CD4-positive, CD25-positive, alpha-beta regulatory T cell (primary cell): ENCODE results near the gene BIN1. TPM values are rescaled to one million over a fixed set of nuclear protein-coding genes. Genes with fewer than 3 reads are reported as not detected.

ENCODE experiments used
- ATAC-seq, 2 donors: fragments of 150-1000 bp; cut with Tn5 transposase; one replicate each; pipeline ENCODE4 v1.10.0; 2021; ENCODE audit warnings: low read depth in 2 of 2, moderate number of reproducible peaks in 2 of 2, moderate library complexity in 1 of 2
- DNase-seq, 3 donors: peaks; one replicate each; pipeline versions ENCODE4 v3.0.0 to v3.0.0-alpha.2; 2012 to 2022; ENCODE audit warnings: mixed read lengths in 1 of 3
- H3K27ac ChIP-seq: one replicate; pipeline ENCODE4 v1.7.0; 2013; ENCODE audit warnings: mild to moderate bottlenecking, low read length; ENCODE audit not compliant: insufficient read depth, poor library complexity, severe bottlenecking
- H3K27me3 ChIP-seq: one replicate; pipeline ENCODE4 v1.7.0; 2013; ENCODE audit warnings: low read length; ENCODE audit not compliant: control insufficient read depth, insufficient read depth
- H3K36me3 ChIP-seq: one replicate; pipeline ENCODE4 v1.7.0; 2013; ENCODE audit warnings: mild to moderate bottlenecking, low read length, moderate library complexity; ENCODE audit not compliant: control insufficient read depth, insufficient read depth
- H3K4me1 ChIP-seq: 2 replicates; pipeline ENCODE4 v1.7.0; 2013; ENCODE audit warnings: mild to moderate bottlenecking, low read length; ENCODE audit not compliant: insufficient read depth, control insufficient read depth, poor library complexity, severe bottlenecking
- H3K4me3 ChIP-seq: one replicate; pipeline ENCODE4 v1.7.0; 2013; ENCODE audit warnings: low read depth, mild to moderate bottlenecking, low read length, moderate library complexity
- H3K9me3 ChIP-seq, 2 experiments: 1 replicate in 1 of 2; 2 replicates in 1 of 2; pipeline ENCODE4 v1.7.0; 2013; ENCODE audit warnings: low read length in 2 of 2, mild to moderate bottlenecking in 1 of 2, moderate library complexity in 1 of 2; ENCODE audit not compliant: control insufficient read depth in 2 of 2
- H3K27ac Mint-ChIP-seq, 3 donors: one replicate each; pipeline ENCODE4 v1.8.0; 2020 to 2022; ENCODE audit warnings: mild to moderate bottlenecking in 3 of 3, mixed read lengths in 3 of 3, moderate library complexity in 2 of 3
- H3K27me3 Mint-ChIP-seq: one replicate; pipeline ENCODE4 v1.8.0; 2022; ENCODE audit warnings: mild to moderate bottlenecking, mixed read lengths
- H3K36me3 Mint-ChIP-seq: one replicate; pipeline ENCODE4 v1.8.0; 2020; ENCODE audit warnings: mixed read lengths
- H3K4me1 Mint-ChIP-seq, 4 donors: one replicate each; pipeline ENCODE4 v1.8.0; 2020 to 2022; ENCODE audit warnings: mixed read lengths in 4 of 4, mild to moderate bottlenecking in 1 of 4
- H3K4me3 Mint-ChIP-seq, 4 donors: one replicate each; pipeline ENCODE4 v1.8.0; 2020 to 2022; ENCODE audit warnings: mild to moderate bottlenecking in 4 of 4, mixed read lengths in 4 of 4, moderate library complexity in 3 of 4
- H3K9me3 Mint-ChIP-seq, 7 donors: one replicate each; pipeline ENCODE4 v1.8.0; 2020 to 2022; ENCODE audit warnings: mixed read lengths in 7 of 7, mild to moderate bottlenecking in 3 of 7, moderate library complexity in 2 of 7
- polyA plus RNA-seq, 4 donors: library from polyadenylated mRNA; unstranded; fragments of 300-500 nt; fragmentation: Illumina TruSeq; gene quantifications; one replicate each; pipeline ENCODE4 v1.2.3, GENCODE V29; 2021
- total RNA-seq: library from RNA; stranded (reverse); gene quantifications from one replicate; pipeline ENCODE4 v1.2.3, GENCODE V29; 2022

BIN1 gene
- total and polyA plus RNA-seq, 5 donors from 2014 or later = 131 to 228 (median 164) TPM

GRCh38 chr2:127146820-127147502 is 40.0 kb upstream of the BIN1 start:
- H3K4me3 ChIP-seq = no peak overlapping the region
- no peaks in the 10 kb centered on the region for H3K4me1 Mint-ChIP-seq
- H3K4me3 Mint-ChIP-seq = no peak overlapping the region
- DNase-seq = no peak
- H3K36me3 Mint-ChIP-seq = no peaks in the 10 kb centered on the region
- ATAC-seq = no peak
- H3K4me1 ChIP-seq = no peaks in the 10 kb centered on the region
- H3K27ac Mint-ChIP-seq = no peak overlapping the region
- no peak overlapping the region for H3K27ac ChIP-seq
- H3K36me3 ChIP-seq = no peaks in the 10 kb centered on the region
- H3K27me3 ChIP-seq = no peaks in the 10 kb centered on the region
- H3K9me3 Mint-ChIP-seq = no peaks in the 10 kb centered on the region
- H3K27me3 Mint-ChIP-seq = peaks cover 28% of the 10 kb centered on the region
- peaks cover 0 to 2% of the 10 kb centered on the region in 2 experiments for H3K9me3 ChIP-seq

GRCh38 chr2:127146071-127146725 is 39.2 kb upstream of the BIN1 start:
- Histone ChIP-seq H3K27ac (no peak overlapping the region), H3K9me3 (no peaks in the 10 kb centered on the region), H3K4me1 (no peaks in the 10 kb centered on the region), H3K4me3 (no peak overlapping the region), H3K36me3 (no peaks in the 10 kb centered on the region), H3K27me3 (no peaks in the 10 kb centered on the region)
- Mint-ChIP-seq H3K36me3 (no peaks in the 10 kb centered on the region), H3K27me3 (peaks cover 28% of the 10 kb centered on the region), H3K9me3 (no peaks in the 10 kb centered on the region), H3K4me3 (no peak overlapping the region), H3K4me1 (no peaks in the 10 kb centered on the region), H3K27ac (no peak overlapping the region)
- DNase-seq = no peak
- no peak for ATAC-seq

GRCh38 chr2:127145280-127145895 is 38.4 kb upstream of the BIN1 start:
- H3K27me3 ChIP-seq = no peaks in the 10 kb centered on the region
- no peak for ATAC-seq
- H3K9me3 ChIP-seq = no peaks in the 10 kb centered on the region
- Mint-ChIP-seq H3K27ac (no peak overlapping the region), H3K4me3 (no peak overlapping the region), H3K4me1 (no peaks in the 10 kb centered on the region), H3K27me3 (peaks cover 28% of the 10 kb centered on the region), H3K36me3 (no peaks in the 10 kb centered on the region), H3K9me3 (no peaks in the 10 kb centered on the region)
- H3K36me3 ChIP-seq = no peaks in the 10 kb centered on the region
- no peak overlapping the region for H3K27ac ChIP-seq
- DNase-seq = no peak
- no peaks in the 10 kb centered on the region for H3K4me1 ChIP-seq
- no peak overlapping the region for H3K4me3 ChIP-seq

GRCh38 chr2:127143841-127144782 is 37.2 kb upstream of the BIN1 start:
- Histone ChIP-seq H3K27ac (no peak overlapping the region), H3K4me3 (no peak overlapping the region), H3K36me3 (no peaks in the 10 kb centered on the region), H3K27me3 (no peaks in the 10 kb centered on the region), H3K9me3 (no peaks in the 10 kb centered on the region), H3K4me1 (no peaks in the 10 kb centered on the region)
- H3K27ac Mint-ChIP-seq = no peak overlapping the region
- ATAC-seq = no peak
- no peaks in the 10 kb centered on the region for H3K36me3 Mint-ChIP-seq
- H3K4me1 Mint-ChIP-seq = peaks cover 0 to 2% (median 0%) of the 10 kb centered on the region in 4 donors
- DNase-seq = no peak
- no peak overlapping the region for H3K4me3 Mint-ChIP-seq
- peaks cover 0 to 5% (median 0%) of the 10 kb centered on the region in 7 donors for H3K9me3 Mint-ChIP-seq
- H3K27me3 Mint-ChIP-seq = peaks cover 34% of the 10 kb centered on the region

- Mint-ChIP-seq H3K27me3 (peaks cover 27% of the 10 kb centered on the region), H3K4me1 (peaks cover 0 to 2% (median 0%) of the 10 kb centered on the region in 4 donors), H3K4me3 (no peak overlapping the region), H3K36me3 (no peaks in the 10 kb centered on the region), H3K27ac (no peak overlapping the region), H3K9me3 (peaks cover 0 to 5% (median 0%) of the 10 kb centered on the region in 7 donors)
- no peaks in the 10 kb centered on the region for H3K9me3 ChIP-seq
- no peaks in the 10 kb centered on the region for H3K36me3 ChIP-seq
- no peak for ATAC-seq
- DNase-seq = no peak
- H3K4me1 ChIP-seq = no peaks in the 10 kb centered on the region
- H3K27ac ChIP-seq = no peak overlapping the region
- H3K27me3 ChIP-seq = no peaks in the 10 kb centered on the region
- H3K4me3 ChIP-seq = no peak overlapping the region
These were observed 36.0 kb upstream of the BIN1 start for GRCh38 chr2:127142663-127143630.

GRCh38 chr2:127140538-127140937 is 33.6 kb upstream of the BIN1 start:
- no peak for ATAC-seq

More at GRCh38 chr2:127140538-127140937, 33.6 kb upstream of the BIN1 start:
- DNase-seq = no peak
- Mint-ChIP-seq H3K36me3 (no peaks in the 10 kb centered on the region), H3K9me3 (peaks cover 0 to 5% (median 0%) of the 10 kb centered on the region in 7 donors), H3K4me3 (no peak overlapping the region), H3K4me1 (peaks cover 0 to 2% (median 0%) of the 10 kb centered on the region in 4 donors), H3K27ac (peak overlapping the region in 1 of 3 donors; percentile 27), H3K27me3 (peaks cover 22% of the 10 kb centered on the region)
- no peaks in the 10 kb centered on the region for H3K27me3 ChIP-seq
- H3K36me3 ChIP-seq = no peaks in the 10 kb centered on the region
- no peak overlapping the region for H3K27ac ChIP-seq
- H3K4me3 ChIP-seq = no peak overlapping the region
- no peaks in the 10 kb centered on the region for H3K4me1 ChIP-seq
- H3K9me3 ChIP-seq = no peaks in the 10 kb centered on the region
